Upper lobe of right lung (tissue), 1 donor: ENCODE data around the gene ZBTB42. TPM values are rescaled to one million over a fixed set of nuclear protein-coding genes. Genes with fewer than 3 reads are reported as not detected.

ENCODE experiments used
- ATAC-seq: fragments of 200-7000 bp; cut with Tn5 transposase; one replicate; pipeline ENCODE4 v1.9.1; 2020; ENCODE audit warnings: mild to moderate bottlenecking, moderate library complexity
- DNase-seq: peaks from one replicate; pipeline ENCODE4 v3.0.0-alpha.2; 2020
- H3K27ac ChIP-seq: fragments of 200-600 bp; one replicate; pipeline ENCODE4 v1.8.0; 2022
- H3K27me3 ChIP-seq: fragments of 200-600 bp; one replicate; pipeline ENCODE4 v1.8.0; 2022; ENCODE audit warnings: mild to moderate bottlenecking
- H3K36me3 ChIP-seq: fragments of 200-600 bp; one replicate; pipeline ENCODE4 v1.8.0; 2022
- H3K4me1 ChIP-seq: fragments of 200-600 bp; one replicate; pipeline ENCODE4 v1.8.0; 2022
- H3K4me3 ChIP-seq: fragments of 200-600 bp; one replicate; pipeline ENCODE4 v1.8.0; 2022; ENCODE audit warnings: mild to moderate bottlenecking
- H3K9me3 ChIP-seq: fragments of 200-600 bp; one replicate; pipeline ENCODE4 v1.8.0; 2022
- intact Hi-C: fragments of 100-400 bp; cut with DNase I; formaldehyde crosslinking; loops from one replicate; pipeline ENCODE4 v1.11.0; 2022
- total RNA-seq: library from RNA; stranded (reverse); fragmentation: NEBNext Ultra II Directional; extraction: Animal tissue kit (Norgen Biotek cat#: 25700); gene quantifications from one replicate; pipeline ENCODE4 v1.2.1, GENCODE V29; 2021
- TF ChIP-seq, protein P1 (sequence below): fragments of 200-600 bp; IDR thresholded peaks from one replicate; pipeline ENCODE4 v1.8.0; 2022; ENCODE audit warnings: antibody characterized with exemption
- donor health status: DM: no; HTN: yes; CAD: no; lungs with severe emphysema.

The ZBTB42 gene
- total RNA-seq, 1 donor from 2014 or later = 12.3 TPM

DNA sequence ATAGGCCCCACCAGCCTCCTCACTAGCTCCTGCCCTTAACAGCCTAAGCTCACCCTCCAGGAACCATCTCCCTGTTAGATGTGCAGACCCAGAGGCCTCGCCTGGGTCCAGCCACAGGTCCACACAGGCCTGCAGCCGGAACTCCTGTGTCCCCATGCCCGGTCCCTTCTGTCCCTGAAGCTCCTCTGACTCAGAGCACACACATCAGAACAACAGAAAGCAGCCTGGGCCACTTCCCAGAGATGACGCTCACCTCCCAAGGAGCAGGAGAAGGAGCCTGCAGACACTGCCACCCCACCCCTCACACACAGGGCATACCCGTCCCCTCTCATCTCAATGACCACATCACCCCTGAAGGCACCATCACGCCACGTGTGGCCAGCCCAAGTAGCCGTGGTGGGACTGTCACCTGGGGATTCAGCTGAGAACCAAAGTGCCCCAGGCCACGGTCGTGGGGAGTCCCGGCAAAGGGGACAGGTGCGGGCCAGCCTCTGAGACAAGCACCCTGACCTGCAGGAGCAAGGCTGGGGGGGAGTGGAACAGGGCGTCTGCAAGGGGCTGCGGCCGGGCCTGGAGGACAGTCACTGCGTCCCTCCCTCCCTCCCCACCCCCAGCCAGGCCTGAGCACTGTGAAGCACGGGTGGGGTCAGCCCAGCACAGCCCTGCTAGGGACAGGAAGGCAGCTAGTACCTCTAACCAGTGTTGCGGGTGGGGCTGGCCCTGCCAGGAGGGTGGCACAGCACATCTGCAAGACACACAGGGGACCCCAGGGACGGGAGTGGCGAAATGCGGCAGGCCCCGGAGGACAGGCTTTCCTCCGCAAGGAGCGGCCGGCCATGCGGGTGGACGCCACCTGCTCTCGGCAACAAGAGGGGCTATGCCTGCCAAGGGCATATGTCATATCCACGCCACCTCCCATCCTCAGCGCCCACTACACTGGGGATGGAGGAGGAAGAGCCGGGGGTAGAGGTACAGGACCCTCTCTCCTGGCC lies 10.9 kb upstream of the ZBTB42 start:
- intact Hi-C loops = no loop called here
- TF ChIP-seq, protein P1, sequence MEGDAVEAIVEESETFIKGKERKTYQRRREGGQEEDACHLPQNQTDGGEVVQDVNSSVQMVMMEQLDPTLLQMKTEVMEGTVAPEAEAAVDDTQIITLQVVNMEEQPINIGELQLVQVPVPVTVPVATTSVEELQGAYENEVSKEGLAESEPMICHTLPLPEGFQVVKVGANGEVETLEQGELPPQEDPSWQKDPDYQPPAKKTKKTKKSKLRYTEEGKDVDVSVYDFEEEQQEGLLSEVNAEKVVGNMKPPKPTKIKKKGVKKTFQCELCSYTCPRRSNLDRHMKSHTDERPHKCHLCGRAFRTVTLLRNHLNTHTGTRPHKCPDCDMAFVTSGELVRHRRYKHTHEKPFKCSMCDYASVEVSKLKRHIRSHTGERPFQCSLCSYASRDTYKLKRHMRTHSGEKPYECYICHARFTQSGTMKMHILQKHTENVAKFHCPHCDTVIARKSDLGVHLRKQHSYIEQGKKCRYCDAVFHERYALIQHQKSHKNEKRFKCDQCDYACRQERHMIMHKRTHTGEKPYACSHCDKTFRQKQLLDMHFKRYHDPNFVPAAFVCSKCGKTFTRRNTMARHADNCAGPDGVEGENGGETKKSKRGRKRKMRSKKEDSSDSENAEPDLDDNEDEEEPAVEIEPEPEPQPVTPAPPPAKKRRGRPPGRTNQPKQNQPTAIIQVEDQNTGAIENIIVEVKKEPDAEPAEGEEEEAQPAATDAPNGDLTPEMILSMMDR = no peak
- ATAC-seq = no peak

DNA sequence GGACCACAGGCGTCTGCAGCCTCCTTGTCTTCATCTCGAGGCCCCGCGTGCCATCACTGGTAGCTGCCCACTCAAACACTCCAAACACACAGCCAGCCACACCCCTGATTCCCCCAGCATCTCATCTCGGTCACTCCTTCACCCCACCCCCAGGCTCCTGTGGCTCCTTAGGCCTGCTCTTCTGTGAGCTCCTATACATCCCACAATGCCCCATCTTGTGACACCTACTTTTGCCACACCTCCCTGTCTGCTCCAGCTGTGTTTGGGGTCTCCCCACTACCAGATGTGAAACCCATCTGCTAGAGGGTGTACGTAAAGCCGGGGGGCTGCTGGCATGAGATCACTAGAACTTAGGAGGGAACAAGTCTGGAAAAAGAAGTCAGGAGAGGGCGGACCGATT lies 9.5 kb upstream of the ZBTB42 start:
- Histone ChIP-seq H3K36me3 (peaks cover 28% of the 10 kb centered on the region), H3K4me3 (no peak overlapping the region), H3K27ac (no peak overlapping the region), H3K9me3 (no peaks in the 10 kb centered on the region), H3K4me1 (peaks cover 51% of the 10 kb centered on the region), H3K27me3 (no peaks in the 10 kb centered on the region)
- intact Hi-C loops = no loop called here
- DNase-seq (no peak), ATAC-seq (no peak)
- TF ChIP-seq, protein P1 = no peak

More for the DNA sequence above, 10.9 kb upstream of the ZBTB42 start:
- Histone ChIP-seq H3K36me3 (peaks cover 28% of the 10 kb centered on the region), H3K4me1 (peaks cover 60% of the 10 kb centered on the region), H3K27me3 (no peaks in the 10 kb centered on the region), H3K9me3 (no peaks in the 10 kb centered on the region), H3K4me3 (no peak overlapping the region), H3K27ac (no peak overlapping the region)
- no peak for DNase-seq

GRCh38 chr14:104792101-104792884 lies 8.6 kb upstream of the ZBTB42 start:
- DNase-seq = peak; percentile 92
- Histone ChIP-seq H3K4me1 (peaks cover 49% of the 10 kb centered on the region), H3K27me3 (no peaks in the 10 kb centered on the region), H3K27ac (peak overlapping the region; percentile 32), H3K9me3 (no peaks in the 10 kb centered on the region), H3K4me3 (no peak overlapping the region), H3K36me3 (peaks cover 28% of the 10 kb centered on the region)
- intact Hi-C loops = no loop called here
- TF ChIP-seq, protein P1 = no peak
- ATAC-seq = peak; percentile 72

- Histone ChIP-seq H3K4me1 (peaks cover 52% of the 10 kb centered on the region), H3K4me3 (peak overlapping the region; percentile 79), H3K27me3 (no peaks in the 10 kb centered on the region), H3K9me3 (no peaks in the 10 kb centered on the region), H3K27ac (peak overlapping the region; percentile 32), H3K36me3 (peaks cover 28% of the 10 kb centered on the region)
- TF ChIP-seq, protein P1 = no peak
- ATAC-seq = no peak
- intact Hi-C loops = no loop called here
- DNase-seq = no peak
Observed at GRCh38 chr14:104792945-104793702, 7.8 kb upstream of the ZBTB42 start.

- H3K36me3 ChIP-seq = peaks cover 28% of the 10 kb centered on the region
- ATAC-seq = no peak
- TF ChIP-seq, protein P1 = no peak
- no peaks in the 10 kb centered on the region for H3K27me3 ChIP-seq
- H3K27ac ChIP-seq = no peak overlapping the region
- DNase-seq = no peak
- peak overlapping the region; percentile 79 for H3K4me3 ChIP-seq
- H3K4me1 ChIP-seq = peaks cover 52% of the 10 kb centered on the region
- intact Hi-C loops = no loop called here
- no peaks in the 10 kb centered on the region for H3K9me3 ChIP-seq
Observed at GRCh38 chr14:104793703-104793959, 7.3 kb upstream of the ZBTB42 start.
